AG09319 (cell line): ENCODE data around the gene GPR15LG.

Source experiments
- DNase-seq: peaks from one replicate; pipeline ENCODE4 v3.0.0-alpha.2; 2010; ENCODE audit warnings: low read depth; ENCODE audit errors: extremely low read depth
- TF ChIP-seq, protein P1 (sequence below): IDR thresholded peaks from 2 replicates; pipeline ENCODE4 v1.5.1; 2011; ENCODE audit warnings: low read depth, mild to moderate bottlenecking, inconsistent platforms, low read length, moderate library complexity

Gene GPR15LG

DNA sequence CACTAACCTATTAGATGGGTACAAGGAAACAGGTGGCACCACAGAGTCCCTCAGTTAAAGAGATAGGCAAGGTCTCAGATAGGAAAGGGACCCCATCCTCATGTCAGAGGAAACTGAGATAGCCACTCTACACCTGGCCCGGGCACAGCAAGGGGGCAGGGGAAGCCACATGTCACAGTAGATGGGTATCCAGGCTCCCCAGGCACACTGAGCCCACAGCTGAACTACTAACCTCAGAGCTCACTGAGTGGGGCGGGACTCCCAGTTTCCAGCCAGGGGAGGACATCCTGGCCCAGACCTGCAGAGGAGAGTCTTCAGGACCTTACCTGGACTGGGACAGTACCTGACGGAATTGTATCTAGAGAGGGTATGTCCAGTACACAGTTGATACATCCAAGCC, 17.0 kb downstream of the GPR15LG start:
- TF ChIP-seq, protein P1, sequence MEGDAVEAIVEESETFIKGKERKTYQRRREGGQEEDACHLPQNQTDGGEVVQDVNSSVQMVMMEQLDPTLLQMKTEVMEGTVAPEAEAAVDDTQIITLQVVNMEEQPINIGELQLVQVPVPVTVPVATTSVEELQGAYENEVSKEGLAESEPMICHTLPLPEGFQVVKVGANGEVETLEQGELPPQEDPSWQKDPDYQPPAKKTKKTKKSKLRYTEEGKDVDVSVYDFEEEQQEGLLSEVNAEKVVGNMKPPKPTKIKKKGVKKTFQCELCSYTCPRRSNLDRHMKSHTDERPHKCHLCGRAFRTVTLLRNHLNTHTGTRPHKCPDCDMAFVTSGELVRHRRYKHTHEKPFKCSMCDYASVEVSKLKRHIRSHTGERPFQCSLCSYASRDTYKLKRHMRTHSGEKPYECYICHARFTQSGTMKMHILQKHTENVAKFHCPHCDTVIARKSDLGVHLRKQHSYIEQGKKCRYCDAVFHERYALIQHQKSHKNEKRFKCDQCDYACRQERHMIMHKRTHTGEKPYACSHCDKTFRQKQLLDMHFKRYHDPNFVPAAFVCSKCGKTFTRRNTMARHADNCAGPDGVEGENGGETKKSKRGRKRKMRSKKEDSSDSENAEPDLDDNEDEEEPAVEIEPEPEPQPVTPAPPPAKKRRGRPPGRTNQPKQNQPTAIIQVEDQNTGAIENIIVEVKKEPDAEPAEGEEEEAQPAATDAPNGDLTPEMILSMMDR: no peak

DNA sequence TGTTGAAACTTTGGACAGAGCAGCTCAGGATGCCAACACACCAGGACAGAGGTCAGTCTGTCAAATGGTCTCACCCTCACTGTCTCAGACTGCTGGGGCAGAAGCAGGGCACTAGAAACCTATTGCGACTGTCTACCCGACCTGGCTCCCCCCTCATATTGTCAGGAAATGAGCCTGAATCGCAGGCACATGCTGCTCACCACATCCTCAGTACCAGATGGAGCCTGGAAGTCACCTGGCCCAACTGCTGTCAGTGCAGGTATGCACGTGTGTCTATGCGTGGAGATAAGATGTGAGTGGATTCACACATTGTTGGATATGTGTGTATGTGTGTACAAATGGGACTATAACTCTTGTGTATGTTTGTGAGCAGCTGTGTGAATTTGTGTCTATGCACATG, 17.5 kb downstream of the GPR15LG start:
- TF ChIP-seq, protein P1: no peak
- no peak for DNase-seq

More for the DNA sequence above, 17.0 kb downstream of the GPR15LG start:
- DNase-seq: no peak

DNA sequence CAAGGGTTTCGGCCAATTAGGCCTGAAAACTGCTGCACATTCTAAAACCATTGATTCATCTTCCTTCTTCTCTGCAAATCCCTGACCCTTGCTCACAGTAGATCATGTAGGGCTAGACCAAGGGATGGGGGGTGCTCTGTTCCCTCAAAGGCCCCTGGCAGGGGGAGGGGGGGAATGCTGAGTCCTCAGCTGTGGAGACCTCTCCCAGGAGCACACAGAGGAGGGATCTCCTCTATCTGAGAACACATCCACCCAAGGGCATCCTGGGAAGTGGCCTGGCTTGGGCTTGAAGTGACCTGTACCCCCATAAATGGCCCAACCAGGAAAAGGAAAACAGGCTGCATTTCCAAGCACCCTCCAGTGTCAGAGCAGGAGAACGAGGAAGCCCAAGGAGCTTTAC, 19.7 kb downstream of the GPR15LG start:
- DNase-seq: no peak
- TF ChIP-seq, protein P1: no peak

DNA sequence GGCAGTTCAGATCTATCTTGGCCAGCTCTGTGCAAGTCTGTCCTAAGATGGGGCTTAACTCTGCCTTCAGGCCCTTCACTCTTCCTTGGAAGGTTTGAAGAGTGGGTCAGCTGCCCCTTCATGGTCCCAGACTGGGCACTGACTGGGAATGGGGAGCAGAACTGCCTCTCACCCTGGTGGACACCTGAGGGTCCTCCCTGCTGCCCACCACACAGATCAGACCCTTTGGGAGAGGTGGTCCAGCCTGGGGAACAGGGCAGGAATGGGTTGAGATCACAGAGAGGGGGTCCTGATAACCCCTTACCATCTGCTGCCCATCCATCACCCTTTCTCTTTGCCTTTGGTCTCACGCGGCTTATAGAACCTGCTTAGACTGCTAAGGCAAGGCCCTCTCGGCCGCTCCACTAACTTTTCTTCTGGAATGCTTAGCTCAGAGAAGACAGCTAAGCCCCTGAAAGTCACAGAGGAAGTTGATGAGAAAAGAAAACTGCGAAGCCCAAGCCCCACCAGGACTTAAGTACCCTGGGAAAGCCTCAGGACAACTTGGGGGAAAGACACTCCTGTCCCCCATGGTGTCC, 20.3 kb downstream of the GPR15LG start:
- DNase-seq: no peak
- TF ChIP-seq, protein P1: no peak

DNA sequence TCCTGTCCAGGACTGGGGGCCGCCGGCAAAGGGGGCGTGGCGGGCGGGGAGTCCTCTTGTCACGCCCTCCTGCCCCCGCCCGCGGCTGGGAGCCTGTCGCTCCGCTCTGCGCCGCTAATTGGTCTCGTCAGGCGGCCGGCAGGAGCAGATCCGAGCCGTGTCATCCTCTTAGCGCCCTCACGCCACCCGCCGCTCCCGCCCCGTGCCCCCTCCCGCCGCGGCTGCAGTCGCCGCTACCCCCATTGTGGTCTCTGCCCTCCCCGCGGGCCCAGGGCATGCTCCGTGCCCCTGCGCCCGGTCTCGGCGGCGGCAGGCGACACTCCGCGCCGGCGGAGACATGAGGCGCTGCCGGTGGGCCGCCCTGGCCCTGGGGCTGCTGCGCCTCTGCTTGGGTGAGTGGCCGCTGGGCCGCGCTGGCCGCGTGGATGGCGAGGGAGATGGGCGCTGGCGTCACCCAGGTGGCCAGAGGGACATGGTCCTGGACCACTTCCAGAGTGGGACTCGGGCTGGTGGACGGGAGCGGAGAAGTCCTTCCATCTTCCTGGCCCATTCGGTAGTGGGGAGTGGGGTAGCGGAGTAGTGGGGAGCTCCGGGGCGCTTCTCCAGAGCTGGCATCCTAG, 20.9 kb downstream of the GPR15LG start, which contains the start of gene CDHR1:
CDHR1 (plus strand) TSS at position 114 of the 620 bp plus-strand sequence; CDS start at position 338, 224 bp downstream.
- TF ChIP-seq, protein P1: no peak
- DNase-seq: no peak

DNA sequence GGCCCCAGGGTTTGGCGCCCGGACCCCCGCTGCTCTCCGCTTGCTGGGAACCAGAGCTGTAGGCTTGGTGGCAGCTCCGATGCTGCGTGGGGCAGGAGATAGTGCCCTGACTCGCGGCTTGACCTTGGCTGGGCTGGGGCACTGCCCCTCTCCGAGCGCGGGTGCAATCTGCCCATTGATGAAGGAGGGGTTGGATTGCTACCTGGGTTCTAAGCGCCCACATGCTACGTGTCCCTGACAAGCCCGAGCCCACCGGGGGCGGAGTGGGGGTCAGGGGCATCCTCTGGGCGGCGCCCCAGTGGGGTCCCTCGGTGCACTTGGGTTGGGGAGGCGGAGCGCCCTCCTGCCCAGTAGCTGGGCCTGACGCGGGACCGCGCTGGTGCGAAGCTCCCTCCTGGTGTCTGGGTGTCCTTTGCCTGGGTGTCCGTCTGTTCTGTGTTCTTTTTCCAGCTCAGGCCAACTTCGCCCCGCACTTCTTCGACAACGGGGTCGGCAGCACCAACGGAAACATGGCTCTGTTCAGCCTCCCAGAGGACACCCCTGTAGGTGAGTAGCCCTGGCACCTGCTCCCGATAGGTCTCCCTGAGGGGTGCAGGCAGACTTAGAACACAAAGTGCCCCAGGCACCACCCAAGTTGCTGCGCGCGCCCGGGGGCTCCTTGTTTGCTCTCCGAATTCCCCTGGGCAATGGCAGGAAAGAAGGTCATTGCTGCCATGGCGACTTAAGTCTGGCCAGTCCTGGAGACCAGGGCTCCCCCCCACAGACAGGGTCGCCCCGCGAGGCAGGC, 21.6 kb downstream of the GPR15LG start:
- DNase-seq: no peak
- TF ChIP-seq, protein P1: no peak

DNA sequence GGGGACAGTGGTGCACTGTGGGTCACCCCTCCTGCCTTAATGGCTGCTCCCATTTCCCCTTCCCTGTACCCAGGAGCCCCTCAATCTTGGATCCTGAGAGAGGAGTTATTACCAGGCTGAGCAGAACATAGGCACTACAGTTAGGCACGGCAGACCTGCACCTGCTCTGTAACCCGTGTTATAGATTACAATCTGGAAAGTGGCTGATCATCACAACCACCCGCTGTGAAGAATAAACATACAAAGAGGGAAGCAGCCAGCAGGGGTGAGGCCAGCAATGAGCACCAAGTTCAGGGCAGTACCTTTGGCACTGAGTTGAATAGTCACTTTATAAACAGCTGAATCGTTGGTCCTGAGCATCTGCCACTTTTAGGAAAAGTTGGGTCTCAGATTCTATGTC, 22.5 kb downstream of the GPR15LG start:
- DNase-seq: no peak
- TF ChIP-seq, protein P1: no peak
